Motor neuron (in vitro differentiated cells): ENCODE measurements around the gene STIP1. TPM values are rescaled to one million over a fixed set of nuclear protein-coding genes. Genes with fewer than 3 reads are reported as not detected.

Experiments used
- total RNA-seq, 8 experiments: library from RNA; unstranded; fragments of 300-600 nt; gene quantifications; 2 replicates each; pipeline versions ENCODE4 v1.2.3 to v1.2.4, GENCODE V29; 2022

STIP1 gene
- total RNA-seq, 8 experiments from 2014 or later, result 110 to 251 (median 163) TPM

Other genes with a start within 250 kb of the STIP1 start
- 10 to 100 TPM; 11.3 to 39.2 (median 19.5) TPM for gene NAA40, start 247.2 kb upstream of the STIP1 start, total RNA-seq
- gene COX8A, start 211.6 kb upstream of the STIP1 start, total RNA-seq, result 100 to 1,000 TPM; 475 to 790 (median 563) TPM
- 10 to 100 TPM; 39.8 to 80.0 (median 53.7) TPM for gene OTUB1, start 199.7 kb upstream of the STIP1 start, total RNA-seq
- gene FLRT1, start 150.2 kb upstream of the STIP1 start, total RNA-seq, result 10 to 100 TPM in 1 of 8 experiments, 1 to 10 TPM in 6, under 1 TPM in 1; 0.31 to 10.1 (median 3.6) TPM
- gene MACROD1, start 20.1 kb upstream of the STIP1 start, total RNA-seq, result 10 to 100 TPM; 10.2 to 47.7 (median 16.6) TPM
- gene FERMT3, start 20.6 kb downstream of the STIP1 start, total RNA-seq, result 1 to 10 TPM in 7 of 8 experiments, under 1 TPM in 1; 0.63 to 3.2 (median 2.2) TPM
- 10 to 100 TPM; 31.8 to 59.9 (median 35.5) TPM for gene TRPT1, start 40.0 kb downstream of the STIP1 start, total RNA-seq
- gene NUDT22, start 40.1 kb downstream of the STIP1 start, total RNA-seq, result 10 to 100 TPM; 17.3 to 65.4 (median 35.4) TPM
- 10 to 100 TPM; 13.2 to 51.7 (median 26.9) TPM for gene DNAJC4, start 44.4 kb downstream of the STIP1 start, total RNA-seq
- gene VEGFB, start 48.4 kb downstream of the STIP1 start, total RNA-seq, result 10 to 100 TPM; 21.2 to 72.8 (median 30.3) TPM
- gene FKBP2, start 54.9 kb downstream of the STIP1 start, total RNA-seq, result 100 to 1,000 TPM in 3 of 8 experiments, 10 to 100 TPM in 5; 61.8 to 156 (median 85.0) TPM
- 100 to 1,000 TPM in 5 of 8 experiments, 10 to 100 TPM in 3; 81.6 to 289 (median 142) TPM for gene PPP1R14B, start 60.8 kb downstream of the STIP1 start, total RNA-seq
- 10 to 100 TPM in 4 of 8 experiments, 1 to 10 TPM in 4; 5.6 to 29.5 (median 9.8) TPM for gene PLCB3, start 65.4 kb downstream of the STIP1 start, total RNA-seq
- gene BAD, start 98.5 kb downstream of the STIP1 start, total RNA-seq, result 100 to 1,000 TPM in 1 of 8 experiments, 10 to 100 TPM in 7; 38.6 to 119 (median 65.6) TPM
- 10 to 100 TPM; 18.9 to 37.6 (median 22.5) TPM for gene GPR137, start 99.7 kb downstream of the STIP1 start, total RNA-seq
- gene KCNK4, start 105.1 kb downstream of the STIP1 start, total RNA-seq, result under 1 TPM in 5 of 8 experiments, not detected in 3; 0.25 to 0.78 (median 0.61) TPM
- gene CATSPERZ, start 114.2 kb downstream of the STIP1 start, total RNA-seq, result 1 to 10 TPM in 3 of 8 experiments, under 1 TPM in 2, not detected in 3; 0.76 to 1.9 (median 1.2) TPM
- 10 to 100 TPM in 7 of 8 experiments, 1 to 10 TPM in 1; 9.3 to 75.7 (median 19.1) TPM for gene ESRRA, start 119.4 kb downstream of the STIP1 start, total RNA-seq
- gene TRMT112, start 131.4 kb downstream of the STIP1 start, total RNA-seq, result 100 to 1,000 TPM; 169 to 349 (median 254) TPM
- 100 to 1,000 TPM; 218 to 801 (median 352) TPM for gene PRDX5, start 131.9 kb downstream of the STIP1 start, total RNA-seq
- 1 to 10 TPM in 7 of 8 experiments, under 1 TPM in 1; 0.90 to 8.6 (median 3.0) TPM for gene CCDC88B, start 154.0 kb downstream of the STIP1 start, total RNA-seq
- gene RPS6KA4, start 173.0 kb downstream of the STIP1 start, total RNA-seq, result 10 to 100 TPM in 4 of 8 experiments, 1 to 10 TPM in 4; 5.0 to 48.1 (median 12.3) TPM